Mesothelial cell of epicardium (in vitro differentiated cells): ENCODE data around the gene SLC10A1. TPM values are rescaled to one million over a fixed set of nuclear protein-coding genes. Genes with fewer than 3 reads are reported as not detected.

ENCODE experiments used
- DNase-seq, 2 experiments: peaks; one replicate each; pipeline ENCODE4 v3.0.0; 2021; ENCODE audit warnings: low spot score in 2 of 2; ENCODE audit not compliant: unreplicated experiment in 2 of 2
- H3K27ac Mint-ChIP-seq: 2 replicates; pipeline ENCODE4 v1.8.0; 2021; ENCODE audit warnings: mixed read lengths
- H3K27me3 Mint-ChIP-seq: 2 replicates; pipeline ENCODE4 v1.8.0; 2021; ENCODE audit warnings: low read depth, mixed read lengths
- H3K36me3 Mint-ChIP-seq: 2 replicates; pipeline ENCODE4 v1.8.0; 2021; ENCODE audit warnings: mixed read lengths
- H3K4me1 Mint-ChIP-seq: 2 replicates; pipeline ENCODE4 v1.8.0; 2021; ENCODE audit warnings: mixed read lengths
- H3K4me3 Mint-ChIP-seq: 2 replicates; pipeline ENCODE4 v1.8.0; 2021; ENCODE audit warnings: mild to moderate bottlenecking, moderate library complexity, mixed read lengths
- H3K9me3 Mint-ChIP-seq: 2 replicates; pipeline ENCODE4 v1.8.0; 2021; ENCODE audit warnings: mixed read lengths
- CTCF ChIP-seq: fragments of 200-600 bp; sonication (generic); IDR thresholded peaks from one replicate; pipeline ENCODE4 v1.5.0; 2021; ENCODE audit warnings: antibody characterized with exemption; ENCODE audit not compliant: unreplicated experiment
- total RNA-seq: library from RNA; stranded (reverse); gene quantifications from 3 replicates; pipeline ENCODE4 v1.2.1, GENCODE V29; 2021

The SLC10A1 gene
- total RNA-seq, 1 donor from 2014 or later: not detected

GRCh38 chr14:69768873-69769272, 28.2 kb downstream of the SLC10A1 start:
- H3K4me1 Mint-ChIP-seq: peaks cover 33% of the 10 kb centered on the region
- TF ChIP-seq CTCF: no peak
- peak overlapping the region; percentile 100 for H3K27ac Mint-ChIP-seq
- H3K9me3 Mint-ChIP-seq: no peaks in the 10 kb centered on the region
- H3K27me3 Mint-ChIP-seq: no peaks in the 10 kb centered on the region
- H3K36me3 Mint-ChIP-seq: peaks cover 52% of the 10 kb centered on the region
- no peak for DNase-seq
- H3K4me3 Mint-ChIP-seq: peak overlapping the region; percentile 100

GRCh38 chr14:69767369-69767999, 29.6 kb downstream of the SLC10A1 start:
- Mint-ChIP-seq H3K4me3 (peak overlapping the region; percentile 100), H3K4me1 (peaks cover 33% of the 10 kb centered on the region), H3K9me3 (no peaks in the 10 kb centered on the region), H3K36me3 (peaks cover 41% of the 10 kb centered on the region), H3K27ac (peak overlapping the region; percentile 100), H3K27me3 (peaks cover 3% of the 10 kb centered on the region)
- no peak for TF ChIP-seq CTCF
- DNase-seq: peak; percentile 89 to 95

DNA sequence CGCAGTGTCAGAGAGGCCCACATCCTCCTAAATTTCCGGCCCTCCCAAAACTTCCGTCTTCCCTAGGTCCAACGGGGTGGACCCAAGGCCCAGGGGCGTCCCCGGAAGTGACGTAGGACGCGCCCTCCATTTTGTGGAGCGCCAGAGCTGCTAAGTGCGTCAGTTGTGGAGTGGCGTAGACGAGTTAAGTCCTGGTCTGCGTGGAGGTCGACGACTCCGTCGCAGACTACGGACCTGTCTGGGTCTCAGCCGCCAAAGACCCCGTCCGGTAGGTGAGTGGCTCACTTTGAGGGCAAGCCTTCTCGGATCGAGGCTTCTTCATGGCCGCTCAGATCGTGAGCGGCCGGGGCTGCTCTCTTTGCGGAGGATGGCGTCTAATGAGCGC, 30.1 kb downstream of the SLC10A1 start, which contains the start of gene SRSF5:
TSS of gene SRSF5 (plus strand) at position 159 of the 385 bp plus-strand sequence. CDS start 1,015 bp downstream, outside the sequence.
- no peak for TF ChIP-seq CTCF
- DNase-seq: peak; percentile 83 to 92
- H3K4me3 Mint-ChIP-seq: peak within 1 kb of the TSS; percentile 100
- peaks cover 6% of the 10 kb centered on the region for H3K27me3 Mint-ChIP-seq
- peaks cover 36% of the 10 kb centered on the region for H3K36me3 Mint-ChIP-seq
- H3K27ac Mint-ChIP-seq: peak within 1 kb of the TSS; percentile 100
- no peaks in the 10 kb centered on the region for H3K9me3 Mint-ChIP-seq
- H3K4me1 Mint-ChIP-seq: peaks cover 33% of the 10 kb centered on the region

DNA sequence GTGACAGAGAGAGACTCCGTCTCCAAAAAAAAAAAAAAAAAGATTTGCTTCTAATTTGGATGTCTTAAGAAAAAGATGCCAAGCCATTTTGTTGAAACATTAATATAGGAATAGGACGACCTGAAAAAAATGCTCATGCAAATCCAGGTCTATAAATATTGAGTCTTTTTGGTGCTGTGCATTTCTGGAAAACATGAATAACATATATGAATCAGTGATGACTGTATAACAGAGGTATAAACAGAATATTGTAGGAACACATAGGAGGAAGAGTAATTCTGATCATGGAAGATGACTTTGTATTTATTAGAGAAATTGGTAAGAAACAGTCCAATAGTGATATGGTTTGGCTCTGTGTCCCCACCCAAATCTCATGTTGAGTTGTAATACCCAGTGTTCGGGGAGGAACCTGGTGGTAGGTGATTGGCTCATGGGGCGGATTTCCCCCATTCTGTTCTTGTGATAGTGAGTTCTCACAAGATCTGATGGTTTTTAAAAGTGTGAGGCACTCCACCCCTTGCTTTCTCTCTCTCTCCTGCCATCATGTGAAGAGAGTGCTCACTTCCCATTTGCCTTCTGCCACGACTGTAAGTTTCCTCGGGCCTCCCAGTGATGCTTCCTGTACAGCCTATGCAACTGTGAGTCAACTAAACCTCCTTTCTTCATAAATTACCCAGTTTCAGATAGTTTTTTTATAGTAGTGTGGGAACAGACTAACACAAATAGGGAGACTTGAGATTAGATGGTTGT, 33.1 kb downstream of the SLC10A1 start:
- H3K27ac Mint-ChIP-seq: no peak overlapping the region
- H3K36me3 Mint-ChIP-seq: peaks cover 15% of the 10 kb centered on the region
- H3K27me3 Mint-ChIP-seq: peaks cover 14% of the 10 kb centered on the region
- no peak for TF ChIP-seq CTCF
- H3K9me3 Mint-ChIP-seq: no peaks in the 10 kb centered on the region
- peaks cover 24% of the 10 kb centered on the region for H3K4me1 Mint-ChIP-seq
- no peak overlapping the region for H3K4me3 Mint-ChIP-seq
- no peak for DNase-seq

DNA sequence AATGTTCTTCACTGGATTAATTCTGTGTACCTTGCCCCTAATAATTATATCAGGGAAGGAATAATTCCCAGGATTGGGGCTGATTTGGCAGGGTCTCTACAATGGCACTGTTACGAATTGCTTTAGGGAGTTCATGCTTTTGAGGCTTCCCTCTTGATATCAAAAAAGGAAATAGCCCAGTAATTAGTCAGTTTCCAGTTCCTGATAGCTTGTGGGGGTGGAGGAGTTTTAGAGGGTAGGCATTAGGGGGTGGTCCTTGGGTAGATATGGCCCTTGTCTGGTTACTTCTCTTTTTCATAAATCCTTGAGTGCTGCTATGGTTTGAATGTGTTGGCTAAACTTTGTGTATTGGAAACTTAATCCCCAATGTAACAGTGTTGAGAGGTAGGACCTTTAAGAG, 36.2 kb downstream of the SLC10A1 start:
- Mint-ChIP-seq H3K9me3 (no peaks in the 10 kb centered on the region), H3K4me3 (no peak overlapping the region)
- no peak for TF ChIP-seq CTCF

More for the DNA sequence above, 36.2 kb downstream of the SLC10A1 start:
- no peak for DNase-seq
- Mint-ChIP-seq H3K27ac (no peak overlapping the region), H3K27me3 (peaks cover 14% of the 10 kb centered on the region), H3K4me1 (peaks cover 2% of the 10 kb centered on the region), H3K36me3 (no peaks in the 10 kb centered on the region)
